DMS79 treated with DMSO at 0.1 percent for 48 hours (cell line): ENCODE measurements around the gene DPYSL5.

ENCODE experiments used
- DNase-seq: peaks from one replicate; lab custom pipeline; 2025; lab: John Stamatoyannopoulos, UW

Gene DPYSL5

DNA sequence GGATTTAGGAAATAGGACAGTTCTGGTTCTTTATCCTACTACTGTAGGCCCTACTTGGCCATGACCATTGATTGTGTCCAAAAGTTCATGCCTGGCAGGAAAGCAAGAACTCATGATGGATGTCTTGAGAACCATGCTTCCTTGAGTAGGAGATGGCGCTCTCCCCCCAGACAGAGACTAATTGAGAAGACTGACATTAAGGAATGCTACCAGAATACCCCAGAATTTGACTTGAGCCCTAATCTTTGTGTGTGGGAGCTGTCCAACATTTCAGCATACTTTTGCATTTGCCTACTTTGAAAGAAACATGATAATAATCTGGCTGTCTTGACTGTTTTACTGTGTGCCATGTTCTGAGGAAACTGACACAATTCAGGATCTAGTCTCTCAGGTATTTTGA lies 145.8 kb downstream of the DPYSL5 start:
- no peak for DNase-seq

DNA sequence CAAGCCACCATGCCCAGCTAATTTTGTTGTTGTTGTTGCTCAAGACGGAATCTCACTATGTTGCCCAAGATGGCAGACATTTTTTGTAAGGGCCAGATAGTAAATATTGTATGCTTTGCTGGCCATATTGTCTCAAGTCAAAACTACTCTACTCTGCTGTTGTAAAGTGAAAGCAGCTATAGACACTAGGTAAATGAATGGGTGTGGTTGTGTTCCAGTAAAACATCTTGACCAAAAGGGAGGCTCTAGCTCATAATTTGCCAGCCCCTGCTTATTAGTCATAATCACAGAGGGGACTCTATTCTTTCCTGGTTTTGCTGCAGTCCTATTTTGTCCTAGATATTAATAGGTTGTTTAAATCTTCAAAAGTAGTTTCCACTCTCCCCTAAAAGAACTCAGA lies 147.1 kb downstream of the DPYSL5 start:
- DNase-seq, result no peak

DNA sequence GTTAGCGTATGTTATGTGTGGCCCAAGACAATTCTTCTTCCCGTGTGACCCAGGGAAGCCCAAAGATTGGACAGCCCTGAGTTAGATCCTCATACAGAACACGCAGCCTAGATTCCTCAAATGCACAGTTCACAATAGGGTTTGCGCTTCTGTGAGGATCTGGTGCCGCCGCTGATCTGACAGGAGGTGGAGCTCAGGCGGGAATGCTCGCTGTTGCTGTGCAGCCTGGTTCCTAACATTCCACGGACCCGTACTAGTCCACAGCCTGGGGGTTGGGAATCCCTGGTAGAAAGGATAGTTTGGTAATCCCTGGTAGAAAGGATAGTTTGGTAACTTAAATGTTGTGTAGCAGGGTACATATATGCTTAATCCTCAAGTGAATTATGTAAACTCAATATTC lies 149.5 kb downstream of the DPYSL5 start:
- DNase-seq, result no peak

DNA sequence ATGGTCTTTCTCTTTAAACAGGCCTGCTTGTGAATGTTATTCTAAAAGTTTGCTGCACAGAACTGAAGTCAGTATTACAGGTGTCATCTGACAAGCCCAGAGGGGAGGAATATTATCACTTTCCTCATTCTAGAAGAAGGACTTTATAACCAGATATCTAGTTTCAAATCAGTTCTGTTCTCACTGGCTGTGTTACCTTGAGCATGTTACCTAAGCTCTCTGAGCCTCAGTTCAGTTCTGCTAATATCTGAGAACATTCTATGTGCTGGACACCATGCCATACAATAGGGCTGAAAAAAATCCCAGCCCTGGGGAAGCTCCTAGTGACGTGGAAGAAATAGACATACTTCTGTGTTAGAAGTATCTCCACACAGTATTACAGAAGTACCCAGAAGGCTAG lies 150.4 kb downstream of the DPYSL5 start:
- no peak for DNase-seq
